Activated gamma-delta T cell (primary cell): ENCODE data around the gene LIN9.
A peak's percentile ranks its signal among the peaks of the same experiment; 100 is the strongest.
"Not testable (repeated sequence)": the region's sequence is repeated elsewhere in the genome, so short reads cannot be mapped to it uniquely, and the experiment has no call there.

ENCODE experiments used
- DNase-seq: peaks from one replicate; lab custom pipeline; 2025; lab: John Stamatoyannopoulos, UW

Gene LIN9

DNA sequence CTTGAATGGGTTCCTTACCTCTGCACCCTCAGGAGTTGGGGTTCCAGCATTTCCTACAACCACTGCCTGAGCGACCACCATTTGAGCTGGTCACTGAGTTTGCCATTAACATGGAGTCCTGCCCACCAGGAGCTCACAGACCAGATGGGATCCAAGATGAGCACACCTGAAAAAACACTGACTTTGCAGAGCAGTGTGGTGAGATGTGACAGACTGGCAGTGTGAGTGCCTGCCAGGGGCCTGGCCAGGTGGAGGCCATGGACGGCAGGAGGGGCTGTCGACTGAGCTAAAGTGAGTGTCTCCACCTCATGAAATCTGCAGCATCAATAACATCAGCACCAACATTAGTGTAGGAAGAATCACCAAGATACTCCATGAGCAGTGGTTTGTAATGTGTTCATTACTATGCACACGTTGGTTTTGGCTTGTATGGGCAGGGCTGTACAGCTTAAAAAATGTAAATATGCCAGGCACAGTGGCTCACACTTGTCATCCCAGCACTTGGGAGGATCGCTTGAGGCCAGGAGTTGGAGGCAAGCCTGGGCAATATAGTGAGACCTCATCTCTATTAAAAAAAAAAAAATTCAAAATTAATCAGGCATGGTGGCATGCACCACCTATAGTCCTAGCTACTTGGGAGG, 97.7 kb downstream of the LIN9 start:
- no peak for DNase-seq

GRCh38 chr1:226210571-226211176, 98.3 kb downstream of the LIN9 start:
- DNase-seq: no peak

GRCh38 chr1:226209307-226210059, 99.5 kb downstream of the LIN9 start:
- no peak for DNase-seq

GRCh38 chr1:226207048-226207447, 101.9 kb downstream of the LIN9 start:
- DNase-seq: no peak

DNA sequence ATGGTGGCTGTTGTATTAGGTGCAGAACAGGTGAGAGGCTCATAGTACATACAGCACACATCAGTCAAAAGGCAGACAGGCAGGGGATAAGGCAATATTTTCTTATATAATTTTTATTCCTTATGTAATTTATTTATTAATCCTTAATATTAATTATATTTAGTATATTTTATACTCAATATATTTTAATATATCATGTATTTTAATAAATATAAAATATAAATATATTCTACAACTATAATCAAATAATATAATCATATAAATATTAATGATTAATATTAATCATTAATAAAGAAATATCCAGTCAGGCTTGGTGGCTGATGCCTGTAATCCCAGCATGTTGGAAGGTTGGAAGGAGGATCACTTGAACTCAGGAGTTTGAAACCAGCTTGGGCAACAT, 104.8 kb downstream of the LIN9 start:
- DNase-seq: no peak

DNA sequence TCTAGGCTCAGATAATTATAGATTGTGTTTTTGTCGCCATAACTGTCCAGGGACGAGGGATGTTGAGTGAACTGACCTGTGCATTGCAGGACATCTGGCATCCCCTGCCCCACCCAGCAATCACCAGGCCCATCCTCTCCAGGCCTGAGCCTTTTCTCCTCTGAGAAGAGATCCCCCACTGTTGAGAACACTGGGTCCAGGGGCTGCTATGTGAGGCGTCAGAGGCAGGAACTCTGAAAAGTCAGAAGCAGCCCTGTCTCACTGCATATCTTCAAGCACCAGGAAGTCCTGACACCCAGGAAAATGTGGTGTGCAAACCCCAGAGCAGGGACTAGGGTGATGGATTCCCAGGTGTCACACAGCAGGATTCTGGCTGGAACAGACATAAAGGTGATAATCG, 105.3 kb downstream of the LIN9 start:
- no peak for DNase-seq

- no peak for DNase-seq
Observed at GRCh38 chr1:226203240-226203639, 105.7 kb downstream of the LIN9 start.

DNA sequence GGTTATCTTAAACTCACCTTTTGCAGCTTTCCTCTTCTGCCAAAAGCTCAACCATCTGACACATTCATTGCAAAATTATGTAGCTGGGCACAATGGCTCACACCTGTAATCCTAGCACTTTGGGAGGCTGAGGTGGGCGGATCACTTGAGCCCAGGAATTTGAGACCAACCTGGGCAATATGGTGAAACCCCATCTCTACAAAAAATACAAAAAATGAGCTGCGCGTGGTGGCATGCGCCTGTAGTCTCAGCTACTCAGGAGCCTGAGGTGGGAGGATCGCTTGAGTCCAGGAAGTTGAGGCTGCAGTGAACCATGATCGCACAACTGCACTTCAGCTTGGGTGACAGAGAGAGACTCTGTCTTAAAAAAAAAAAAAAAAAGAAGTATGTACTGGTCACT, 106.3 kb downstream of the LIN9 start:
- not testable (repeated sequence) for DNase-seq

DNA sequence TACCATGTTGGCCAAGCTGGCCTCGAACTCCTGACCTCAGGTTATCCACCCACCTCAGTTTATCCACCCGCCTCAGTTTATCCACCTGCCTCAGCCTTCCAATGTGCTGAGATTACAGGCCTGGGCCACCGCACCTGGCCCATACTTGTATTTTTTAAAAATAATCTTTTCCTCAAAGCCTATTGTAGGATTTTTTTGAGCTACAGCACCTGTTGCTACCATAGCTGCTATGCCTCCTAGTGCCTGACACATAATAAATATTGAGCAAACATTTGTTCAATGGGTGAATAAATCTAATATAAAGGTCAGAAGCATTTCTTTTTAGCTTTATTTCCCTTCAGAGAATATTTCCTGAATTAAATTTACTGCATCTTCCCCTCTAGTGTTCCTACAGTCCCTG, 106.7 kb downstream of the LIN9 start:
- no peak for DNase-seq

DNA sequence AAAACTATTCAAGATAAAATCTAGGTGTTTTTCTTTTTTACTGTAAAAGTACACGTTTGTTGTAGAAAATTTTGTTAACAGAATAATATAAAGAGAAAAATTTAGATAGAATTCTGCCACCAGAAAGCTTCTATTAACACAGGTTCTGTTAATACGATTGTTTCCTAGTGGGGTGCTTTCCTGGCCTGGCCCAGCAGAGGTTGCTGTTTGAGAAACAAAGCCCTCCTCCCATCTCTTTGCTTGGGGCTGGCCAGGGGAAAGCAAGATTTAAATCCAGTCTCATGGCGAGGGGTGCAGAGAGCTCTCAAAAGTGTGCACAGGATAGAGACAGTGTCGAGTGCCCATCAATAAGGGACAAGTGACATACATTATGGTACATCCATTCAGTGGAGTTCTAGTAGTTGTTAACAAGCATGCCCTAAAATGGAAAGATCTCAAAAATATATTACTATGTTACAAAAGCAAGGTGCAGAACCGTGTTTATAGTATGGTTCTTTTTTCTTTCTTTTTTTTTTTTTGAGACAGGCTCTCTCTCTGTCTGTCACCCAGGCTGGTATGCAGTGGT, 107.9 kb downstream of the LIN9 start:
- no peak for DNase-seq

DNA sequence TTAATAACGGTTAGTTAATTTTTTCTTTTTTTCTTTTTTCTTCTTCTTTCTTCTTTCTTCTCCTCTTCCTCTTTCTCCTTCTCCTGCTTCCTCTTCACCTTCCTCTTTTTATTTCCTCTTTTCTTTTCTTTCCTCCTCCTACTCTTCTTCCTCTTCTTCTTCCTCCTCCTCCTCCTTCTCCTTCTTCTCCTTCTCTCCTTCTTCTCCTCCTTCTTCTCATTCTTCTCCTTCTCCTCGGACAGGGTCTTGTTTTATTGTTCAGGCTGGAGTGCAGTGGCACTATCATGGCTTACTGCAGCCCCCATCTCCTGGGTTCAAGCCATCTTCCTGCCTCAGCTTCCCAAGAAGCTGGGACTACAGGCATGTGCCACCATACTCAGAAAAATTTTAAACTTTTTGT, 109.0 kb downstream of the LIN9 start:
- no peak for DNase-seq

- DNase-seq: no peak
Observed at GRCh38 chr1:226195144-226195543, 113.8 kb downstream of the LIN9 start.

DNA sequence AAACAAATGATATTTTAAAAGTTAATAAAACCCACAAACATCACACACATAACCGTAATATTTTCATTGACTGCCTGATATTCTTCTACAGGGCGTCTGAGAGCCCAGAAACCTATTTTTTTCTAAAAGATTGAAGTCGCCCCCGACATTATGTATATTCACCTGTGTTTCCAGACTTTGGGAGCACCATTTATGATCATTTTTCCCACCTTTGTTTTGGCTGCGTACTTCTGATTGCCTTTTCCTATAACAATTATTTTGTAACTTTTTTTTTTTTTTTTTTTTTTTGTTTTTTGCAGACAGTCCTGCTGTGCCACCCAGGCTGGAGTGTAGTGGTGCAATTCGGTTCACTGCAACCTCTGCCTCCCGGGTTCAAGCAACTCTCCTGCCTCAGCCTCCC, 121.6 kb downstream of the LIN9 start:
- DNase-seq: no peak

GRCh38 chr1:226187019-226187322, 122.0 kb downstream of the LIN9 start:
- DNase-seq: no peak

DNA sequence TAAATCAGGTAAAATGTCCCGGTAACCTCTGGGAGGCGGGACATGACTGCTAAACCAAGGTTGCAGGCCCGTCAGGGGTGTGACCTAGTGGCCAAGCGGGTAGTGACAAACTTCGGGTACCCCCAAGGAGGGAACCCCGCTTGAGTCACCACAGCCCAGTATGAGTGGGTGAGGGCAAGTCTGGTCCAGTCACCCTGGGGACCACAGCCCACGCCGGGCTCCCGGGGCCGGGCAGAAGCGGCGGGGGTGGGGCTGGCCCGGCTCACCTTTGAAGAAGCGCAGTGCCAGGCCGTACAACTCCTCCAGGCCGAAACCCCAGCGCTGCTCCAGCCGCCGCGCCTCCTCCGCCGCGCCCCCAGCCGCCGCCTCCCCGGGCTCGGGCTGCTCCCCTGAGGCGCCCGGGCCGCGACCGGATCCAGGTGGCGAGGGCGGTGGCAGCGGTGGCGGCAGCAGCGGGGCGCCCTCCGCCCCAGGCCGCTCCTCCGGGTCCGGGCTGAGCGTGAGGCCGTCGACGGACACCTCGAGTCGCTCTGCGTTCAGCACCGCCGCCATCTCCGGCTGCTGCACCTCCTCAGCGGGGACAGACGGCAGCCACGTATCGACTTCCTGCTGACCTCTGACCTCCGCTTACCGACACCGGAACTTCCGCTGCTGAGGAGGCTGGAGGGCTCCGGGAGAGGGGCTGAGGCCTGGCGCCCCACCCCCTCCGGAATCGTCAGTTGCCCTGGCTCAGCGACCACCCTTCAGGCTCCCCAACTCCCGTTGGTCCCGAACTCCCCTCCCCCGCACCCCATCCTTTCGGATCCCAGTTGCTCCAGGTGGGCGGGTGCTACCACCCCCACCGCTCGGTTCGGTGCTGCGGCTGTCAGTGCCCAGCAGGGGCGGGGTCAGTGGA, 122.6 kb downstream of the LIN9 start, which contains the start of gene ACBD3:
ACBD3 (minus strand) TSS at position 618 of the 895 bp plus-strand sequence; CDS start at position 552, 66 bp downstream.
- DNase-seq: peak; percentile 55

DNA sequence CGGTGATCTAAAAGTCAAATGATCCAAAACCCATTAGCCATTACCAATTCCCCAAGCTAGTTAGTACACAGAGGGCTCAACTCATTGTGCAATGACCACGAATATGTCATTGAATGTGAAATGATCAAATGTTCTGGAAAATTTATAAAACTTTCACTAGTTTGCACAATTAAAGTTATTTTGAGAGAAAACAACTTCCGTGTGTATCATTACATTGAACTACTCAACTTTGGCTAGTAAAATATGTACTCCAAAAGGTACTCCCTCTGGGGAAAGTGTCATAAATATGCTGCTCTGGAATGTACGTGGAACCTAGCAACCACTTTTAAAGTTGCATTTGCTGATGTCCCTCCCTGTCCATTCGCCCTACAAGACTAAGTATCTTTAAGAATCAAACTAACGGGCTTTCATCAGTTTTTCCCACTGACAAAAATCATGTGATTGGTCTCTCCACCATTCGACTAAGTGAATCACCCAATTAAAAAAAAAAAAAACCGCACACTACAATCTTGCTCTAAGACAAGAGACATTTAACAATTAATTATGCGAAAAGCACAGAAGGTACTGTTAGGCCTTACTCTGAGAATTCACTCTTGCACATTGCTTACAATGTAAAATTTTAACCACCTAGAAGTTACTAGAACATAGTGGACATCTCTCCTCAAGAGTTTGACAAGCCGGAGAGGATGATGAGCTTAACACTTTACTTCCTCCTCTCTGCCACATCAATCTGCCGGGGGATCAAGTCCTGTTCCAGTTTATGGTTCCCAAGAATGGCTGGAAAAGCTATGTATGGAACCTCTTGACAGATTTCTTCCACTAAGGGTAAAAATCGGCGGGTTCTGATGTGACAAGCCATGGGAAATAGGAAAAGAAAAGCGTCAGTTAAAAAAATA, 123.6 kb downstream of the LIN9 start:
- DNase-seq: no peak

GRCh38 chr1:226181996-226182714, 126.8 kb downstream of the LIN9 start:
- DNase-seq: no peak
